ENCODE measurements around the gene SRRM5.
"Not testable (repeated sequence)": the region's sequence is repeated elsewhere in the genome, so short reads cannot be mapped to it uniquely, and the experiment has no call there.

Gene SRRM5

DNA sequence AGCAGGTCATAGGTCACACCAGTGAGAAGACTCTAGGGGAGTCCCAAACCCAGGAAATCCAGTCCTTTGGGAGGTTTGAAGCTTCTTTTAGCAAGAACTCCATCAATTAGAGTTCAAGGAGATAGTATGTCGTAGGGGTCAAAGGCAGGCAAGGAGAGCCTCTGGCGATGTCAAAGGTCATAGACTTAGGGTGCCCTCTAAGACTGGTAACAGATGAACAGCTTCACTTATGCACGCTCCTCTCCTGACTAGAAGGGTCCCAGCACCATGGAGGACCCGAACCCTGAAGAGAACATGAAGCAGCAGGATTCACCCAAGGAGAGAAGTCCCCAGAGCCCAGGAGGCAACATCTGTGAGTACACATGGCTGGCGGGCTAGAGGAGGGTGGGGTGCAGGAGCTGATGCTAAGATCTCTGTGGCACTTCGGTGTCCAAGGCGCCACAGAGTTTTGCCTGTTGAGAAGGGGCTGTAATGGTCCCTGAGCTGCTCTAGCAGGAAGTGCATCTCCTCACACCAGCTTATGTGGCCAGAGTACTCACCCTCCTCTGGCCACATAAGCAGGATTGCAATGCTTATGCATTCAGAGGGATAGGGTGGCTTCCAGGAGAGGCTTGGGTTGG is 14.9 kb upstream of the SRRM5 start:
- DNase-seq (ENCODE audit: low read depth, low spot score): no peak
- no peak for TF ChIP-seq ZNF274 (IDR thresholded peaks at IDR 0.05; ENCODE audit: low read depth, low read length)
- no peak for TF ChIP-seq SUZ12 (IDR thresholded peaks at IDR 0.05; ENCODE audit: extremely low read depth, insufficient read depth, insufficient read length)
- no peak for TF ChIP-seq YY1 (IDR thresholded peaks at IDR 0.05; ENCODE audit: insufficient read depth, insufficient read length)

GRCh38 chr19:43597876-43598275 is 14.0 kb upstream of the SRRM5 start:
- TF ChIP-seq YY1 (IDR thresholded peaks at IDR 0.05; ENCODE audit: insufficient read depth, insufficient read length): no peak
- TF ChIP-seq SUZ12 (IDR thresholded peaks at IDR 0.05; ENCODE audit: extremely low read depth, insufficient read depth, insufficient read length): no peak
- Histone ChIP-seq H3K9ac (ENCODE audit: insufficient read length, low read depth) (no peak overlapping the region), H3K4me3 (ENCODE audit: insufficient read length, low read depth) (no peak overlapping the region), H3K9me3 (ENCODE audit: insufficient read depth, low read length) (no peaks in the 10 kb centered on the region), H3K36me3 (ENCODE audit: insufficient read depth, insufficient read length, low read length) (peaks cover 57% of the 10 kb centered on the region), H3K4me1 (ENCODE audit: insufficient read depth, insufficient read length) (peaks cover 5% of the 10 kb centered on the region), H3K27me3 (ENCODE audit: insufficient read depth, insufficient read length) (no peaks in the 10 kb centered on the region)
- no peak for DNase-seq (ENCODE audit: low read depth, low spot score)

More for the DNA sequence above, 14.9 kb upstream of the SRRM5 start:
- Histone ChIP-seq H3K27me3 (ENCODE audit: insufficient read depth, insufficient read length) (no peaks in the 10 kb centered on the region), H3K9me3 (ENCODE audit: insufficient read depth, low read length) (no peaks in the 10 kb centered on the region), H3K9ac (ENCODE audit: insufficient read length, low read depth) (peak overlapping the region; percentile 84), H3K36me3 (ENCODE audit: insufficient read depth, insufficient read length, low read length) (peaks cover 58% of the 10 kb centered on the region), H3K4me1 (ENCODE audit: insufficient read depth, insufficient read length) (peaks cover 5% of the 10 kb centered on the region), H3K4me3 (ENCODE audit: insufficient read length, low read depth) (peak overlapping the region; percentile 79)

GRCh38 chr19:43598445-43599240 is 13.2 kb upstream of the SRRM5 start:
- Histone ChIP-seq H3K9me3 (ENCODE audit: insufficient read depth, low read length) (no peaks in the 10 kb centered on the region), H3K27me3 (ENCODE audit: insufficient read depth, insufficient read length) (no peaks in the 10 kb centered on the region), H3K4me3 (ENCODE audit: insufficient read length, low read depth) (no peak overlapping the region), H3K9ac (ENCODE audit: insufficient read length, low read depth) (no peak overlapping the region), H3K4me1 (ENCODE audit: insufficient read depth, insufficient read length) (peaks cover 3% of the 10 kb centered on the region), H3K36me3 (ENCODE audit: insufficient read depth, insufficient read length, low read length) (peaks cover 52% of the 10 kb centered on the region)
- TF ChIP-seq SUZ12 (IDR thresholded peaks at IDR 0.05; ENCODE audit: extremely low read depth, insufficient read depth, insufficient read length) (no peak), YY1 (IDR thresholded peaks at IDR 0.05; ENCODE audit: insufficient read depth, insufficient read length) (no peak), ZNF274 (IDR thresholded peaks at IDR 0.05; ENCODE audit: low read depth, low read length) (no peak)
- DNase-seq (ENCODE audit: low read depth, low spot score): no peak

- TF ChIP-seq ZNF274 (IDR thresholded peaks at IDR 0.05; ENCODE audit: low read depth, low read length) (no peak), SUZ12 (IDR thresholded peaks at IDR 0.05; ENCODE audit: extremely low read depth, insufficient read depth, insufficient read length) (no peak), YY1 (IDR thresholded peaks at IDR 0.05; ENCODE audit: insufficient read depth, insufficient read length) (no peak)
- peaks cover 45% of the 10 kb centered on the region for H3K36me3 ChIP-seq (ENCODE audit: insufficient read depth, insufficient read length, low read length)
- H3K9ac ChIP-seq (ENCODE audit: insufficient read length, low read depth): no peak overlapping the region
- no peaks in the 10 kb centered on the region for H3K4me1 ChIP-seq (ENCODE audit: insufficient read depth, insufficient read length)
- H3K4me3 ChIP-seq (ENCODE audit: insufficient read length, low read depth): no peak overlapping the region
- DNase-seq (ENCODE audit: low read depth, low spot score): no peak
- H3K27me3 ChIP-seq (ENCODE audit: insufficient read depth, insufficient read length): no peaks in the 10 kb centered on the region
- H3K9me3 ChIP-seq (ENCODE audit: insufficient read depth, low read length): no peaks in the 10 kb centered on the region
Measured at GRCh38 chr19:43599635-43600295, 12.1 kb upstream of the SRRM5 start.

DNA sequence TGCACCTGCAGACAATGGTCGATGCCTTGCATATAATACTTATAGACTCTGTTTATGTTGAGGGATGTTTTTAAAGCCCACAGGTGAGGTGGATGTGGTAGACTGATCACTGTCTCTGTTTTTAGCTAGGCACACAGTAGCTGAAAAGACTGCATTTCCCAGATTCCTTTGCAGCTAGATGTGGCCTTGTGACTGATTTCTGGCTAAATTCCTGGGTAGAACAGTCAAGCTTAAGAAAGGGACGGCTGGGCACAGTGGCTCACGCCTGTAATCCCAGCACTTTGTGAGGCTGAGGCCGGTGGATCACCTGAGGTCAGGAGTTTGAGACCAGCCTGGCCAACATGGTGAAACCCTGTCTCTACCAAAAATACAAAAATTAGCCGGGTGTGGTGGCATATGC is 11.6 kb upstream of the SRRM5 start:
- H3K4me3 ChIP-seq (ENCODE audit: insufficient read length, low read depth); DNase-seq (ENCODE audit: low read depth, low spot score); H3K9ac ChIP-seq (ENCODE audit: insufficient read length, low read depth); H3K4me1 ChIP-seq (ENCODE audit: insufficient read depth, insufficient read length); H3K27me3 ChIP-seq (ENCODE audit: insufficient read depth, insufficient read length); H3K9me3 ChIP-seq (ENCODE audit: insufficient read depth, low read length): not testable (repeated sequence)
- peaks cover 45% of the 10 kb centered on the region for H3K36me3 ChIP-seq (ENCODE audit: insufficient read depth, insufficient read length, low read length)

DNA sequence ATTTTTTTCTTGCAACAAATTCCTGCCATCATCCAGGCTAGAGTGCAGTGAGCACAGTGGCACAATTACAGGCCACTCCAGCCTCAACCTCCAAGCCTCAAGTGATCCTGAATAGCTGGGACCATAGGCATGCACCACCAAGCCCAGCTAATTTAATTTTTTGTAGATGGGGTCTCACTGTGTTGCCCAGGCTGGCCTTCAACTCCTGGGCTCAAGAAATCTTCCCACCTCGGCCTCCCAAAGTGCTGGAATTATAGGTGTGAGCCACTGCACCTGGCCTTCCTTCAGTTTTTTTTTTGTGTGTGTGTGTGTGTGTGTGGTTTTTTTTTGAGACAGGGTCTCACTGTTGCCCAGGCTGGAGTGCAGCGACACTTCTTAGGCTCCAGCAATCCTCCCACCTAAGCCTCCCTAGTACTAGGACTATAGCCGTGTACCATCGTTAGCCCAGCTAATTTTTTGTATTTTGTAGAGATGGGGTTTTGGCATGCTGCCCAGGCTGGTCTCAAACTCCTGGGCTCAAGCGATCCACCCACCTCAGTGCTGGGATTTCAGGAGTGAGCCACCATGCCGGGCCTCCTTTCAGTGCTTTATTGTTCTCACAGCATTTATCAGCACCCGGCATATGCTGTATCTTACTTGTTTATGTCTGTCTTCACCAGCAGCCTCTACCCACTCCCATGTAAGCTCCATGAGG is 5.9 kb upstream of the SRRM5 start:
- H3K36me3 ChIP-seq (ENCODE audit: insufficient read depth, insufficient read length, low read length): peaks cover 23% of the 10 kb centered on the region
- no peak for DNase-seq (ENCODE audit: low read depth, low spot score)
- H3K9me3 ChIP-seq (ENCODE audit: insufficient read depth, low read length): no peaks in the 10 kb centered on the region
- no peak overlapping the region for H3K4me3 ChIP-seq (ENCODE audit: insufficient read length, low read depth)
- H3K27me3 ChIP-seq (ENCODE audit: insufficient read depth, insufficient read length): no peaks in the 10 kb centered on the region
- no peak overlapping the region for H3K9ac ChIP-seq (ENCODE audit: insufficient read length, low read depth)
- TF ChIP-seq YY1 (IDR thresholded peaks at IDR 0.05; ENCODE audit: insufficient read depth, insufficient read length) (no peak), ZNF274 (IDR thresholded peaks at IDR 0.05; ENCODE audit: low read depth, low read length) (no peak), SUZ12 (IDR thresholded peaks at IDR 0.05; ENCODE audit: extremely low read depth, insufficient read depth, insufficient read length) (no peak)
- H3K4me1 ChIP-seq (ENCODE audit: insufficient read depth, insufficient read length): peaks cover 2% of the 10 kb centered on the region

Data from NT2/D1 (cell line).